Measurements from ENCODE around the gene APOA1.
"Not testable (repeated sequence)": the region's sequence is repeated elsewhere in the genome, so short reads cannot be mapped to it uniquely, and the experiment has no call there.

The APOA1 gene

GRCh38 chr11:116847612-116848011 is 10.2 kb upstream of the APOA1 start:
- H3K9me3 Mint-ChIP-seq: no peaks in the 10 kb centered on the region
- no peak overlapping the region for H3K4me3 Mint-ChIP-seq
- H3K4me1 Mint-ChIP-seq: peaks cover 28% of the 10 kb centered on the region
- no peaks in the 10 kb centered on the region for H3K27me3 Mint-ChIP-seq
- no peak overlapping the region for H3K27ac Mint-ChIP-seq
- peaks cover 19% of the 10 kb centered on the region for H3K36me3 Mint-ChIP-seq

DNA sequence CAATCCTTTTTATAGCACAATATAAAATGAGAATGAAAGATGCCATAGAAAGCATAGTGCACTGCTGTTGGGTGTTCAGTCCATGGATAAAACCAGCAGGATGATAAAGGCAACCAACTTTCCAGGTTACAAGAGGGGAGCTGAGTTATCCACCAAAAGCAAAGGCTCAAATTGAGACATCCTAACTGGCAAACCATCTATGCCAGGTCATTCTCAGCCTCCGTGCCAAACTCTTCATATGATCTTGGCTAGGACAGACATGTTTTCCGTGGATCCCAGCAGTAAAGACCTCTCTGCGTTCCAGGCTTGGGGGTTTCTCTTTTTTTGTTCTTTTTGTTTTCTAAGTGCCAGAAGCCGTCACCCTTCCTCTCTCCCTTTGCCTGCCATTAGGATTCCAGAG is 7.3 kb upstream of the APOA1 start:
- Mint-ChIP-seq H3K4me1 (peaks cover 3% of the 10 kb centered on the region), H3K27me3 (no peaks in the 10 kb centered on the region), H3K36me3 (peaks cover 15% of the 10 kb centered on the region), H3K27ac (no peak overlapping the region), H3K4me3 (no peak overlapping the region), H3K9me3 (no peaks in the 10 kb centered on the region)

GRCh38 chr11:116843661-116844060 is 6.2 kb upstream of the APOA1 start:
- Mint-ChIP-seq H3K36me3 (peaks cover 13% of the 10 kb centered on the region), H3K9me3 (no peaks in the 10 kb centered on the region), H3K4me1 (no peaks in the 10 kb centered on the region), H3K4me3 (no peak overlapping the region), H3K27me3 (no peaks in the 10 kb centered on the region), H3K27ac (no peak overlapping the region)

- Mint-ChIP-seq H3K36me3 (peaks cover 13% of the 10 kb centered on the region), H3K27ac (no peak overlapping the region), H3K4me1 (no peaks in the 10 kb centered on the region), H3K27me3 (no peaks in the 10 kb centered on the region), H3K4me3 (no peak overlapping the region), H3K9me3 (no peaks in the 10 kb centered on the region)
Measured at GRCh38 chr11:116842909-116843308, 5.5 kb upstream of the APOA1 start.

DNA sequence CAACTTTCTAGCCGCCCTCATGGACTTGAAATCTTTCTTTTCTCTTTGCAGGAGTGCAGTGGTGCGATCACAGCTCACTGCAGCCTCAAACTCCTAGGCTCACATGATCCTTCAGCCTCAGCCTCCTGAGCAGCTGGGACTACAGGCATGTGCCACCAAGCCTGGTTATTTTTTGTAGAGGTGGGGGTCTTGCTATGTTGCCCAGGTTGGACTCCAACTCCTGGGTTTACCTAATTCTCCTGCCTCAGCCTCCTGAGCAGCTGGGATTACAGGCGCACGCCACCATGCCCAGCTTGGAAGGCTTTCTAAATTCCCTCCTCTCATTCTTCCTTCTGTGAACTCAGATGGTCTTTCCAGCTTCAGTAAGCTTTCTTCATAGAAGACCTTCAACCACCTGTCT is 4.7 kb upstream of the APOA1 start:
- peaks cover 13% of the 10 kb centered on the region for H3K36me3 Mint-ChIP-seq
- no peaks in the 10 kb centered on the region for H3K4me1 Mint-ChIP-seq
- H3K9me3 Mint-ChIP-seq: no peaks in the 10 kb centered on the region
- H3K27ac Mint-ChIP-seq: no peak overlapping the region
- no peak overlapping the region for H3K4me3 Mint-ChIP-seq
- no peaks in the 10 kb centered on the region for H3K27me3 Mint-ChIP-seq

GRCh38 chr11:116840746-116841296 is 3.4 kb upstream of the APOA1 start:
- Mint-ChIP-seq H3K27ac (no peak overlapping the region), H3K27me3 (no peaks in the 10 kb centered on the region), H3K9me3 (no peaks in the 10 kb centered on the region), H3K36me3 (peaks cover 7% of the 10 kb centered on the region), H3K4me3 (no peak overlapping the region), H3K4me1 (peaks cover 4% of the 10 kb centered on the region)

DNA sequence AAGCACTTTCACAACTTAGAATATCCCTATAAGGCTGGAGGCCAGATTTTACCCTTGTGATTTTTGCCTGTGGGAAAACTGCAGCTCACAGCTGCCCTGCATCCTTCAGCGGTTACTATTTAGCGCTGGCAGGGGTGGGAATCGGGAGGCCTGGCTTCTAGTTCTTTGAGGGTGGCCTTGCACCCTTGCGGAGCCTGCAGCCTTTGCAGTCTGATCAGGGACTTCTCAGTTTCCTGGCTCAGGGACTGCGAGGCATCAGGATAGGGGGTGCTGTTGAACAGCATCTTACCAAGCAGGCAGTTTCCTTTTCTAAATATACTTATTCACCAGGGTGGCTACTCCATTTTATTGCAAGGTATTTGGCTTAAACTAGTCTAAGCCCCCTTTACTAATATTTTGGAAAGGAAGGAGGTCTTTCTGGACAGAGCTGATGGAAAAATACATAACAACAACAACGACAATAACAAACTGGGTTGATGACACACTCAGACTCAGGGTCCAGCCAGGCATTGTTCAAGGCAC is 2.9 kb upstream of the APOA1 start:
- Mint-ChIP-seq H3K9me3 (no peaks in the 10 kb centered on the region), H3K27me3 (no peaks in the 10 kb centered on the region), H3K27ac (no peak overlapping the region), H3K4me1 (peaks cover 8% of the 10 kb centered on the region), H3K4me3 (no peak overlapping the region), H3K36me3 (peaks cover 5% of the 10 kb centered on the region)

GRCh38 chr11:116838321-116839084 is 1.1 kb upstream of the APOA1 start:
- Mint-ChIP-seq H3K27ac (no peak overlapping the region), H3K4me3 (no peak overlapping the region), H3K9me3 (no peaks in the 10 kb centered on the region), H3K36me3 (peaks cover 2% of the 10 kb centered on the region), H3K4me1 (peaks cover 12% of the 10 kb centered on the region), H3K27me3 (no peaks in the 10 kb centered on the region)

GRCh38 chr11:116836632-116836991 is 810 bp downstream of the APOA1 start:
- H3K4me3 Mint-ChIP-seq: no peak overlapping the region
- no peaks in the 10 kb centered on the region for H3K27me3 Mint-ChIP-seq
- H3K36me3 Mint-ChIP-seq: no peaks in the 10 kb centered on the region
- H3K4me1 Mint-ChIP-seq: peaks cover 12% of the 10 kb centered on the region
- H3K9me3 Mint-ChIP-seq: no peaks in the 10 kb centered on the region
- no peak overlapping the region for H3K27ac Mint-ChIP-seq

DNA sequence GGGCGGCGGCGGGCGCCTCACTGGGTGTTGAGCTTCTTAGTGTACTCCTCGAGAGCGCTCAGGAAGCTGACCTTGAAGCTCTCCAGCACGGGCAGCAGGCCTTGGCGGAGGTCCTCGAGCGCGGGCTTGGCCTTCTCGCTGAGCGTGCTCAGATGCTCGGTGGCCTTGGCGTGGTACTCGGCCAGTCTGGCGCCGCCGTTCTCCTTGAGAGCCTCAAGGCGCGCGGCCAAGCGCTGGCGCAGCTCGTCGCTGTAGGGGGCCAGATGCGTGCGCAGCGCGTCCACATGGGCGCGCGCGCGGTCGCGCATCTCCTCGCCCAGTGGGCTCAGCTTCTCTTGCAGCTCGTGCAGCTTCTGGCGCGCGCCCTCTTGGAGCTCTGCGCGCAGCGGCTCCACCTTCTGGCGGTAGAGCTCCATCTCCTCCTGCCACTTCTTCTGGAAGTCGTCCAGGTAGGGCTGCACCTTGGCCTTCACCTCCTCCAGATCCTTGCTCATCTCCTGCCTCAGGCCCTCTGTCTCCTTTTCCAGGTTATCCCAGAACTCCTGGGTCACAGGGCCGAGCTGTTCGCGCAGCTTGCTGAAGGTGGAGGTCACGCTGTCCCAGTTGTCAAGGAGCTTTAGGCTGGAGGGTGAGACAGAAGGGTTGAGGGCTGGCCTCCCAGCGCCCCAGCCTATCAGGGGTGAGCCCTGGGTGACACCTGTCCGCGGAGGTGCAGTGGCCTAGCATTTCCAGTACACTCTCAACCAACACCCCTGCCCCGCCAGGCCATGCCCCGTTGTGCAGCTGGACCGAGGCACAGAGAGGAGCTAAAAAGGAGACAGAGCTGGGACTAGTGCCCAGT is 1.4 kb downstream of the APOA1 start:
- H3K9me3 Mint-ChIP-seq: no peaks in the 10 kb centered on the region
- H3K4me3 Mint-ChIP-seq: peak overlapping the region; percentile 76
- peaks cover 12% of the 10 kb centered on the region for H3K4me1 Mint-ChIP-seq
- H3K27me3 Mint-ChIP-seq: no peaks in the 10 kb centered on the region
- H3K27ac Mint-ChIP-seq: no peak overlapping the region
- no peaks in the 10 kb centered on the region for H3K36me3 Mint-ChIP-seq

DNA sequence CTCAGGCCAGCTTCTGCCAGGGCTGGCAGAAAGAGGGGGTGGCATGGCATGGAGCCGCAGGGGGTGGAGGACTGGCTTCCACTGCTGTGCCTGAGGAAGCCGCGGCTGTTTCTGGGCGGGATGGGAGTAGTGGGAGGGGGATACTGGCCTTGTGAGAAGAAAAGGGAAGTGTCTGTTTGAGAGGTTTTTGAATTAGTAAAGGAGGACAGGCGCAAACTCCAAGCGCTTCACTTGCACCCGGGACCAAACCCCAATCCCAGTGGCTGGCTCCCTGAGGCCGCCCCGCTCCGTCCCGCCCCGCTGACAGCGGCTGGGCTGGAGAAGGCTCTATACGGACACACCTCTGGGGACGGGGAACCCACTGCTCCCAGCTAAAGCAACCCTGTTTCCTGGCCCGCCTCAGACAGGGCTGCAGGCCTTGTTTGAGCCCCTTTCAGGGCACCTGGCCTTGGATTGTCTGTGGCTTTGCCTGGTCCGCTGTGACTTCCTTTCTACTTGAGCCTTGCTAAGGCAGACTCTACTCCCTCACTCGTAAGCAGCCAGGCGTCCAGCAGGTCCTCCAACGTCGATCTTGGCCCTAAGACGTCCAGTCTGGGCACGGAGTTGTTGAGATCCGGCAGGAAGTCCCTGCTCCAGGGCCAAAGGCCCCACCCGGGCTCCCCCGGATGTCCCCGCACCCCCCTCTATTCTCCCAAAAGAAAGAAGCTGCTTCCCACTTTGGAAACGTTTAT is 2.2 kb downstream of the APOA1 start:
- no peaks in the 10 kb centered on the region for H3K27me3 Mint-ChIP-seq
- no peaks in the 10 kb centered on the region for H3K9me3 Mint-ChIP-seq
- H3K4me3 Mint-ChIP-seq: peak overlapping the region; percentile 76
- peaks cover 12% of the 10 kb centered on the region for H3K4me1 Mint-ChIP-seq
- no peaks in the 10 kb centered on the region for H3K36me3 Mint-ChIP-seq
- no peak overlapping the region for H3K27ac Mint-ChIP-seq

GRCh38 chr11:116834535-116835041 is 2.8 kb downstream of the APOA1 start:
- peak overlapping the region; percentile 39 for H3K4me3 Mint-ChIP-seq
- H3K36me3 Mint-ChIP-seq, H3K27me3 Mint-ChIP-seq, H3K9me3 Mint-ChIP-seq, H3K27ac Mint-ChIP-seq: not testable (repeated sequence)
- peaks cover 12% of the 10 kb centered on the region for H3K4me1 Mint-ChIP-seq

DNA sequence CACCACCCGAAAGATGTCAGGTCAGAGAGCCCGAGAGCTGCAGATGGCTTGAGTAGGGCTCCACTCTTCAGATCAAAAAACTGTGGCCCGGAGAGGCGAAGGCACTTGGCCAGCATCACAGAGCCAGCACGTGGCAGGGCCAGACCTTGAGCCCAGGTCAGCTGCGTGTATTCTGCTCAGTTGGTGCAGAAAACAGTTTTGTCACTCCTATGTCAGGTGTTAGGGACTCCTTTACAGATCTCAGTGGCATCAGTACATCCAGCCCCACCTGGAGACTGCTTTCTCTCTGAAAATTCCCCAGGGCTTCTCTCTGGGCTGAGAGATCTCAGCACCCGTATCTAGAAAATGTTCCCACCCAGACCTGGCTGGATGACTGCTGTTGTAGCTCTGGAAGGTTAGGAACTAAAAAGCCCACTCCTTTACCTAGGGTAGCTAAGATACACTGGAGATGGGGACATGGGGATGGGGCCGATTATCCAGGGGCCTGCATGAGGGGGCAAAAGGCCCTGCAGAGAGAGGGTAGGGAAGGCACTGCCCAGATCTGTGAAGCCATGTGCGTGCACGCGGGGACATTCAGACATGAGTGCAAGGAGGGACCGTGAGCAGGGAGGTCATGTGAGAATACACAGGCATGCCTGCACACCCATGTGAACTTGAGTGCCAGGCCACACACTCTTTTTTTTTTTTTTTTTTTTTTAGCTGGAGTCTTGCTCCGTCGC is 3.4 kb downstream of the APOA1 start:
- no peak overlapping the region for H3K27ac Mint-ChIP-seq
- H3K9me3 Mint-ChIP-seq: no peaks in the 10 kb centered on the region
- peak overlapping the region; percentile 13 for H3K4me3 Mint-ChIP-seq
- no peaks in the 10 kb centered on the region for H3K36me3 Mint-ChIP-seq
- peaks cover 12% of the 10 kb centered on the region for H3K4me1 Mint-ChIP-seq
- no peaks in the 10 kb centered on the region for H3K27me3 Mint-ChIP-seq

- no peaks in the 10 kb centered on the region for H3K36me3 Mint-ChIP-seq
- H3K27me3 Mint-ChIP-seq: no peaks in the 10 kb centered on the region
- H3K4me1 Mint-ChIP-seq: peaks cover 12% of the 10 kb centered on the region
- no peak overlapping the region for H3K4me3 Mint-ChIP-seq
- no peaks in the 10 kb centered on the region for H3K9me3 Mint-ChIP-seq
- H3K27ac Mint-ChIP-seq: no peak overlapping the region
Measured at GRCh38 chr11:116833491-116833815, 4.0 kb downstream of the APOA1 start.
